ENCODE results near the gene PLEKHA6.

The PLEKHA6 gene

GRCh38 chr1:204262506-204263253, 97.0 kb downstream of the PLEKHA6 start:
- DNase-seq (ENCODE audit: low read depth) = no peak

- peak; percentile 41 for DNase-seq (ENCODE audit: low read depth)
These were observed 97.8 kb downstream of the PLEKHA6 start for GRCh38 chr1:204261746-204262505.

DNA sequence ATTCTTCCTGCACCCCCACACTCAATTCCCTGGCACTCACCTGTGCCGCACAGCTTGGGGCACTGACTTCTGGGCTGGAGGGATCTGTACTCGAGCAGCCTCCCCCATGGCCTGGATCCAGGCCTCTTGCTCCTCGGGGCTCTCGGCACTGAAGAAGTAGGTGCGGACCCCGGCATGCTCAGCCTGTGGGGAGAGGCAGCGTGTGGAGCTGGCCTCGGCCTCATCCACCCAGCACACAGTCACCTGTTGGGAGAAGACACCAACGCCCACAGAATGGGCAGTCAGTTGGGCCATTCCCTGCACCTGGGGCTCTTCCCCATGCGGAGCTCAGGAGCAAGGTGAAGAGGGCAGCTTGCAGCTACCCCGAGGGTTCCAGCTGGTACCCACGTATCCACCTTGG, 98.5 kb downstream of the PLEKHA6 start:
- DNase-seq (ENCODE audit: low read depth) = no peak

DNA sequence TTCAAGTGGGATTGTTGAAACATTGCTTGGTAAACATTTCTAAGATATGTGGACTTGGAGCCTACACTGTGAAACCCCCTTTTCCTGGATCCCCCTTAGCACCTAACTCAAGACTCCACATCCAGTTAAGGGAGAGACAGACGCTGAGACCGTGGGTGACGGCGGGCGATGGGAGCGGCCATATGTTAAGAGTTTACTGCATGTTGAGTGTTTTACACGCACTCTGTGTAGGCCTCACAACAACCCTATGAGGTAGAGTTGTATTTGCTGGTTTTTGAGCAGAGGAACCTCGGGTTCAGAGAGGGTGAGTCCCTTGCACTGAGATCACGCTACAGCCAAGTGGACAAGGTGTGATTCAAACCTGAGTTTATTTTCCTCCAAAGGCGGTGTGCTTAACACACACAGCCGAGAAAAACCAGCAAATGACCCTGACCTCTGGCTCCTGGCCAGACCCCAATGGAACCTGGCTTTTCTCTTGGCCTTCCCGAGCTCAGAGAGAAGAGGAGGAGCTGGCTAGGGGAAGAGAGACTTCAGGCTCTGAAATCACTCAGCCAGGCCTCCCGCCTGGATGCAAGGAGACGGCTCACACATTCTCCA, 99.0 kb downstream of the PLEKHA6 start:
- no peak for DNase-seq (ENCODE audit: low read depth)

DNA sequence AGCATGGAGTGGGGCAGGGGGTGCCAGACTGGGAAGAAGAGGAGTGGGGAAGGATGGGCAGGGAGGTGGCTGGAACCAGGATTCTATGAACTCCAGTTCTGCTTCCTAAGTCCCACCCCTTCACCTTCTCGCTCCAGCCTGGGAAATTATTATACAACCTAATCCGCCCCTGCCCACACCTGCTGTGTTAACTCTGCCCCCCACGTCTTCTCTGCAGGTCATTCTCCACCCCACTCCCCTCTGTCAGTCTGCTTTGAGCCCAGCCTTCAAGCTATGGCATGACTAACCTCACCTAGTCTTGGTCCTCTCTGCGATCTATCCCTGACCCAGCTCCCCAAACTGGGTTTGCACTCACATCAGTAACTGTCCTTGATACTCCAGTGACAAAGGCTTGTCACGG, 99.9 kb downstream of the PLEKHA6 start:
- DNase-seq (ENCODE audit: low read depth) = no peak

DNA sequence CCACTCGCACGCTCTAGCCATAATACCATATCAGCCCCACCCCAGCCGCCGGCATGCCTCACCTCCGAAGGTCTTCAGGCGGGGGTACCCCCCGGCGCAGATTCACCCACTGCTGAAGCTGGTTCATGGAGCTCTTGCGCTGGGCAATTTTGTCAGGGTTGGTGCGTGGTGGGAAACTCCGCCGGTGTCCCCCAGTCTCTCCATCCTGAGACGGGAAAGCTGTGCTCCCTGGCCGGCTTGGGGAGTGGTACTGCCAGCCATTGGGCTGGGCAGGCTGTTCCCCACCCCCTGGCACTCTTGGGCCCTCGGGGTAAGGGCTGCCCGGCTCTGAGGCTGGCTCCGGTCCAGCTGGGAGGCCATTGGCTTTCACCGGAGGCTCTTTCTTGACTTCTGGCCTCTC, 100.5 kb downstream of the PLEKHA6 start:
- DNase-seq (ENCODE audit: low read depth) = no peak

DNA sequence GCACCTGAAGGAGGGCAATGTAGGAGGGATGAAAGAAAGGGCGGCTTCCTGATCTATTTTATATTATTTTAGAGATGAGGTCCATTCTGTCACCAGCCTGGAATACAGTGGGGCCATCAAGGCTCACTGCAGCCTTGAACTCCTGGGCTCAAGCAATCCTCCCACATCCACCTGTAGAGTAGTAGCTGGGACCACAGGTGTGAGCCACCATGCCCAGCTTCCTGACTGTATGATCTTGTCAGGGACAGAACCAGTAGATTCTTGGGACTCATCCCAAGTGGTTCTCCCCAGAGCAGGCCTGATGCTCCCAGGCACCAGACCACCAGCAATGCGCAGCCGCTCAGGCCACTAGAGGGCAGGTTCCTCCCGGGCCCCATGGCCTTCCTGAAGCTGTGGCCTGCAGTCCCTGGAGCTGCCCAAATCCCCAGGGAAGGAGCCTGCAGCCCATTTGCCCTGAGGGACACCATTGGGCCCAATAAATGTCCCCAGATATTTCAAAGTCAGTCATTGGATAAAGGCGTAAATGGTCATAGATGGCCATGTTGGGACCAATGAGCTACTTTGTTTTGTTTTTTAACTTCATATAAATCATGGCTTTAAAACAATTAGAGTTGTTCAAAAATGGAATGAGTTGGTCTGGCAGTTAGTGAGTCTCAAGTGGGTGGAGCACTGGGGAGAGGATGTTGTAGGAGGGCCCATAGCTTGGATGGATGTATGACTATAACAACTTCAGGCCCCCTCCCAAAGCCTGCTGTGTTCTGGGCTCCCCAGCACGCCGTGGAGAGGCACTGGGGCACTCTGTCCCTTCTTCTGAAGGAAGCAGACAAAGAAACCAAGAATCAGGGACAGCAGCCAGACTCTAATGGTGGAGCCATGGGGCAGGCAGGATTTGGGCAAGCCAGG, 101.3 kb downstream of the PLEKHA6 start:
- peak; percentile 39 for DNase-seq (ENCODE audit: low read depth)

GRCh38 chr1:204257446-204257845, 102.3 kb downstream of the PLEKHA6 start:
- no peak for DNase-seq (ENCODE audit: low read depth)

- no peak for DNase-seq (ENCODE audit: low read depth)
These were observed 103.2 kb downstream of the PLEKHA6 start for GRCh38 chr1:204256531-204256930.

DNA sequence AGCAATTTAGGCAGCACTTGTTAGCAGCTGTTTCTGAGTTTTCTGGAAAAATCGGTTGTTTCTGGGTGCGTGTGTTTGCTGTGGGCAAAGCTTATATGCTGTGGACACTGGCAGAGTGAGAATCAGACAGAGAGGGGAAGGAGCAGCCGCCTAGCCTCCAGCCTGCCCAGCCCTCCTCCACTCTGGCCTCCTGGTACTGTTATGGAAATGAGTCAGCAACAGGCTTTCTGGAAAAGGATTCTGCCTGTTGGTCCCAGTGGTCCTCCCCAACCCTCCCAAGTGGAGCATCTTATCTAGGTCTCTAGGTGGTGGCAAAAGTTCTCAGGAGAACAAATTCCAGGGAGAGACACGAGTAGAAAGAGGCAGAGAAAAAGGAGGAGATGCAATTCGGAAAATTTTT, 103.8 kb downstream of the PLEKHA6 start:
- no peak for DNase-seq (ENCODE audit: low read depth)

DNA sequence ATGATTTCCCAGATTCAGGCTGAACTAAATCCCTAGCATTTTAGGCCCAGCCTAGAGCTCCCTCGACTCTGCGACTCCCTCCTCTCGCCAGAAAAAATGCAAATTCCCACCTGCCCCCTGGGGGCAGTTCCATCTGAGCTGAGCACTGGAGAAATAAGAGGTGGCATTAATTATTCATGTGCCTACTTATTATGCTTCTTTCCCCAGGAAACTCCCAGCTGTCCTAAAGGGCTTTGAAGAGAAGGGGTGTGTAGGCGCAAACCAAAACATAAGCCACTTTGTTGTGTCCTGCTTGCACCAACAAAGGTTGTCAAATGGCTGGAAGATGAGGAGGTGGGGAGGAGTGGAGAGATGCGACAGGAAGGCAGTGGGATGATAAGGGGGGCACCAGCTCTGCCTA, 104.5 kb downstream of the PLEKHA6 start:
- no peak for DNase-seq (ENCODE audit: low read depth)

DNA sequence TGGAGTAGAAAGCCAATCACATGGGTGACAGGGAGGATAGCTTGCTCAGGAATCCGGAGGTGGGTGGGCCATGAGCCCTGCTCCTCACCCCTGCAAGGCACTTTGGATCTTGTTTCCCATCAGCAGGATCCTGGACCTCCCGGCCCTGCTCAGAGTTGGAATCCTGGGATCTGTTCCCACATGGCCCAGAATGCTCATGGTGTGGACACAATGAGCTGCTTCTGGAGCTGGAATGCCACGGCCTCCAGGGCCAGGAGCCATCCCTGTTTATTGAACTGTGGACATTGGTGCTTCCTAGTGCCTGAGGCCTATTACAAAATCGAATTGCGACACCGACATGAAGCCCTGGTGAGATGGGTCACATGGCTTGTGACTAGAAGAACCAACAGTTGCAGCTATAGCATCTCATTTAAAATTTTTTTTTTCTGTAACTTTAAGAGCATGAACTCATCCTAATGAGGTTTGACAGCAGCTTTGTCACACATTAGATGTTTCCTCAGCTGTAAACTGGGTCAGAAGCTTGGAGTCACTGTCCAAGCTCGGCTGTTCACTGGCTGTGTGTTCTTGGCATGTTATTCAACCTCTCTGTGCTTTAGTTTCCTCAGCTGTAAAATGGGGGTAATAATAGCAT, 105.6 kb downstream of the PLEKHA6 start:
- peak; percentile 90 for DNase-seq (ENCODE audit: low read depth)

- DNase-seq (ENCODE audit: low read depth) = no peak
These were observed 107.6 kb downstream of the PLEKHA6 start for GRCh38 chr1:204251926-204252689.

- no peak for DNase-seq (ENCODE audit: low read depth)
These were observed 108.4 kb downstream of the PLEKHA6 start for GRCh38 chr1:204251286-204251685.

- DNase-seq (ENCODE audit: low read depth) = no peak
These were observed 109.2 kb downstream of the PLEKHA6 start for GRCh38 chr1:204250428-204251030.

- no peak for DNase-seq (ENCODE audit: low read depth)
These were observed 109.8 kb downstream of the PLEKHA6 start for GRCh38 chr1:204249736-204250427.

DNA sequence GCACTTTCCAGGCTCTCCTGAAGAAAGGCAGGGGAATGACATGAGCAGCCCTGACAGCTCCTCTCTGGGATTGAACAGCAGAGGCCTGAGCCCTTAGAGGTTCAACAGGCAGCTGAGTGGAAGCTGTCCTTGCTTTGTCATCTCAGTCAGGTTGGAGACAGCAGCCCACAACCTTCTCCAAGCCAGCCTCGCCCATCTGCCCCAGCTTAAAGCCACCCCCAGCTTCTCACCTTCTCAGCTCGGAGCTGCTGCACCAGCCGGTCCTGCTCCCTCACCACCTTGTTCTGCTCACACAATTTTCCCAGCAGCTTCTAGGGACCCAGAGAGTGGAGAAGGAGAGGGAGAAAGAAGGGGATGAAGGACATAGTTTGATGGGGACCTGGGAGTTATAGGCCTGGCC, 110.8 kb downstream of the PLEKHA6 start:
- DNase-seq (ENCODE audit: low read depth) = no peak

DNA sequence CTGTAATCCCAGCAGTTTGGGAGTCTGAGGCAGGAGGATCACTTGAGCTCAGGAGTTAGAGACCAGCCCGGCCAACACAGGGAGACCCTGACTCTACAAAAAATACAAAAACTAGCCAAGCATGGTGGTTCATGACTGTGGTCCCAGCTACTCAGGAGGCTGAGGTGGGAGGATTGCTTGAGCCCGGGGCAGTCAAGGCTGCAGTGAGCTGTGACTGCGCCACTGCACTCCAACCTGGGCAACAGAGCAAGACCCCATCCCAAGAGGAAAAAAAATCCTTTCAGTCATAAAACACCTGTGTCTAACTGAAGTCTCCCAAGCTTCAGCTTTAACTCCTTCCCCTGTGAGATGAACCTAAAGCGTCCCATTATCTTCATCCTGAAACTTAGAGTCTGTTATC, 112.9 kb downstream of the PLEKHA6 start:
- DNase-seq (ENCODE audit: low read depth) = no peak

- no peak for DNase-seq (ENCODE audit: low read depth)
These were observed 116.8 kb downstream of the PLEKHA6 start for GRCh38 chr1:204242920-204243319.

DNA sequence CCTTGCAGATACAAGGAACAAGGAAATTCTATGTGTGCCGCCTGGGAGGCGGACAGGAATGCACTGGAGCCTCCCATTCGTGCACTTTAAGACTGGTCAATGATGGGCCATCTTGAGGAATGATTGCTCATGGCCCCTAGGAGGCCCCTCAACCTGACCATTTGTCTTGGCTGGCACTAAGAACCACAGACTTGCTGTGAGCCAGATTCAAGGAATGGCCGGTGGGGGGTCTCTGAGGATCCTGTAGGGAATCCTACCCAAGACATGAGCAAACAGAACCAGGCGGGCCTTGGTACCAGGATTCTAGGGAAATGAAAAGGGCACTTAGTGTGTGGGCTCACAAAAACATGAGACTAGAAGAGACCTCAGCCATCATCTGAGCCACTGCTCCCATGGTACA, 117.8 kb downstream of the PLEKHA6 start:
- DNase-seq (ENCODE audit: low read depth) = no peak
